ENCODE measurements around the gene FRK.
"Not testable (repeated sequence)": the region's sequence is repeated elsewhere in the genome, so short reads cannot be mapped to it uniquely, and the experiment has no call there.

Gene FRK

DNA sequence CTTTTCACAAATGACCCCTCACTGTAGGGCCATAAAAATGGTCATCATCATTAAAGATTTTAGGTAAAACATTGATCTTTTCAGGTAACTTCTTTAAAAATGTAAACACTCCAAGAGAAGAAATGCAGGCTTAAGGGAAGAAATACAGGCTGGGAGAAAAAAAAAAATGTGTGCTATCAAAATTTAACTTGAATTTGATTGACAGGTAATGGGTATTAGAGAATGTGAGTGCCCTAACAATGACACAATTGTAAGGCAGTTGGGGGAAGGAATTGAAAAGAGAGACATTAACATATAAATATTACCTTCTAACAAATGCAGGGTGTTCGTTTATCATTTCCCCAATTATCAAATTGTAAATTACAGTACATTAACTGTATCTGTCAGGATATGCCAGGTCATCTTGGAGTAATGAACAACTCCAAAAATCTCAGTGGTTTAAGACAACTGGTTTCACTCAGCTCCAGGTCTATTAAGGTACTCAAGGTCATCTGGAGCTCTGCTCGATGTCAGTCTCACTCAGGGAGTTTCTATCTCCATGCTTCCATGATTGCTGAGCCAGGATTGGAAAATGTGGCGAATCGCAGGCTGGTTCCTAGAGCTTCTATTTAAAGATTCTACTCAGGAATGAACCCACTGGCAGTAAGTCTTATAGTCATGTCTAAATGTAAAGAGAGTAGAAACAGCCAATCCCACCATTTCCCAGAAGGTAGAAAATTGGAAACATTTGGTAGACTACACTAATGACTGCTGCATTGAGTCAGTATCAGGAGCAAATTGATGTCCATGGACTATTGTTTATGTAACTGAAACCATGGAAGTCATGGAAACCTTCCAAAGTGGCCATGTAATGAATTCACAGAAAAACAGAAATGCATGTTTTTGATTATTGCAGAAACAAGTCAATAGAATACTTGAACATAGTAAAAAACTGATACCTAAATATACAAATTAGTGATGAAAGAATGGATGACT lies 55.6 kb downstream of the FRK start:
- DNase-seq = no peak

DNA sequence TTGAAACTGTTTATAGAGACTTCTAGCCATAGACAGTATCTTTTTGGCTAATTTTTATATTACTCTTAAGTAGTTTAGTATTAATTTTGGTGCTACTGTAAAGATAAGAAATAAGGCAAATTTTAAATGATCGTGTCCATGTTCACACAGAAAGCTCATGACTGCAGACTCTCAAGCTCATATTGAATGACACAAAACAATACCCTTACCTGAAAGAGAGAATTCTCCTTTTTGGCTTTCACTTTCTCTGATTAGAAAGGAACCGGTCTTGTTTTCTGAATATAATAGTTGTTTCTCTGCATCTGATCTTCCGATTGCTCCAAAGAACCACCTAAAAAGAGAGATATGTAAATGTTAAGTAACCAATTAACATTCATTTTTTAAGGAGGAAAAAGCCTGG lies 57.0 kb downstream of the FRK start:
- no peak for DNase-seq

DNA sequence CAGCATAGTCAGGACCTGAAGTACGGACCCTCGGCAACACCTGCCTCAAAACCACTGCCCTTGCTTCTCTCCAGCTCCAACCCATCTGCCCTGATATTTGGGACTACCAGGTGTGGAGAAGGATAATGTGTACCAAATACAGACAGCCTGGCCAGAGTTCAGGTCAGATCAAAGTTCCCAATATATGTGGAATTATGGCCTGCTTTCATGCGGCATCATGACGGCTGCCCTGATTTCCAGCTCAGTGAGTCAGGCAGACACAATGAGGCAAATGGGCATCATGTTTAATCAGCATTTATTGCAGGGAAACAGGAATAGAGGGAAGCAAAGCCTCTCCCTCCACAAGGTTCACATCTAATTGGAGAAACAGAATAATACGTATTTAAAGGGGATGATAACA lies 57.9 kb downstream of the FRK start:
- no peak for DNase-seq

DNA sequence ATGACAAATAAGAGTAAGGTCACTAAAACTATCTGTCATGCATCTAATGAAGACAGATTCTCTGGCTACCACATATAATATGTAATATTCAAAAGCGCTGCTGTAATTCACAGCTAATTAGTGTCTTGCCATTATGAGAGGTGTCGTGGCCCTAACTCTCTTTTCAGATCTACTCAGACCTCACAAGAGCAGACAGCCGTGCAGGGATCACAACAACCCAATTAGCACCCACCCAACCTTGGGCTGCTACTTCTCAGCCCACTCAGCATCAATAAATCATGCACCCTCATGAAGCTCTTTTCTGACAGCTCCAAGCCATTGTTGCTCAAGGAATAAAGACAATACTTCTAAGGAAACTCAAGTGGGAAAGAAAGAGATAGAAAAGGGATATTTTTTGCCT lies 61.5 kb downstream of the FRK start:
- DNase-seq = no peak

DNA sequence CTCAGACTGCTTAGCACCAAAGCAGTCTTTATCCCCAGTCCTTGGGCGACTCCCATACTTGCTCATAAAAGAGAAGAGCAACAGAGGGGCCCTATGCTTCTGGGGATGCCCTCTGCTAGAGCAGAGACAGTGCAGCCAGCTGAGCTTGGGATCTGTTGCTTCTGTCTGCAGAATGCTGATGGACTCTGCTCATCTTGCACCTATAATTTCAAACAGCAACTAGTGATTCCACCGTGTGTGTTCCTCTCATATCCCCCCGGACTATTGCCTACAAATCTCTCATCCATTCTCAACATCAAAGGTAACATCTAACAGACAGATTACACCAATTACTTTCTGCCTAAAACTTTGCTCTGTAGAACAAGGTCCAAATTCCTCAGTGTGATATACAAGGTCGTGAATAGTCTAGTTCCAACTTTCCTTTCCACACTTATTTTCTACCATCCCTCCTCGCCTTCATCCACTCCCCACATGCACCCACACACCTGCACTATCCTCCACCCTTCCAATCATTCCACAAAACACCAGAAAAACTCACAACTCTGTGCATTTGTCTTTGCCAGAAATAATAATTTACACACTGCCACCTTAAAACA lies 62.6 kb downstream of the FRK start:
- DNase-seq = no peak

DNA sequence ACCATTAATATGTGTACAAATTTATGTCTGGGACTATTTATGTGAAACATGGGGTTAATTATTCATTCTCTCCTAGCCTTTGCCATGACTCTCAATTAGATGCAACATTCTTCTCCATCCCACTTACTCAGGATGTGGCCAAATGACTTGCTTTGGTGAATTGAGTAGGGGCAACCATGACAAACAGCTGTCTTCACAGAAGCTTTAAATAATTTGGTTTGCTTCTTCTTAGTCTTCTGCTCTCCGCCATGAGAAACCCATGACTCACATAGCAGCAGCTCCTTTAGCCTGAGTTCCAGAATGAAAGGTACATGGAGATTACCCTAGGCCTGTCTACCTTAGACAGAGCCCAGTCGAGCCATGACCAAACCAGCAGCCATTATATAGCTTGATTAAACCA lies 74.7 kb downstream of the FRK start:
- no peak for DNase-seq

DNA sequence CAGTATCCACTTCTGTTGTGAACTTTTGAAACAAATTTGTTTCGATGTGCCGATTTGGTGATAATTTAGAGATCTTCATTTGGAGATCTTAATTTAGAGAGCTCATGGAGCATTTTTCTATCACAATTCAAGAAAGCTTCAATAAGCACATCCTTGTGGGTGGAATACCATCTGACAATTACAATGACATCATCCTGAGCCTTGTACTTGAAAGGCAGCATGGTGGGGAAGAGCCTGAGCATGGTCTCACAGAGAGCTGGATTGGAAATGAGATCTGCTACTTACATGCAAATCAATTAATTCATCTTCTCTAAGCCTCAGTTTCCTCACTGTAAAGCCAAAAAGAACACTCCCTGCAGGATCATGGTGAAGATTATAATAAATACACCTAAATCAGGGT lies 75.9 kb downstream of the FRK start:
- no peak for DNase-seq

DNA sequence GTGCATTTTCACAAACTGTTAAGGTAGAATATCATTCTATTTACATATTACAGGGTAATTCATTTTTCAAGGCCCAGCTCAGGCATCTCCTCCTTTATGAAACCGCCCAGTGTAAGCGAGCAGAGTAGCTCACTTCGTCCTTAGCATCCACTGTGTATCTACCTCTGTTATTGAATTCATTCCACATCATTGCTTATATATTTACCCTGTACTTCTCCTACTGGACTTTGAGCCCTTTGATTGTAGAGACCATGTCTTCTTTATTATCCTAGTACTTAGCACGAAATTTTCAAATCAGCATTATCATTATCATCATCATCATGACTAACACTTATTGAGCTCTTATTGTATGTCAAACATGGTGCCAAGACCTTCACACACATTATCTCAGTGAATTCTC lies 76.7 kb downstream of the FRK start:
- no peak for DNase-seq

DNA sequence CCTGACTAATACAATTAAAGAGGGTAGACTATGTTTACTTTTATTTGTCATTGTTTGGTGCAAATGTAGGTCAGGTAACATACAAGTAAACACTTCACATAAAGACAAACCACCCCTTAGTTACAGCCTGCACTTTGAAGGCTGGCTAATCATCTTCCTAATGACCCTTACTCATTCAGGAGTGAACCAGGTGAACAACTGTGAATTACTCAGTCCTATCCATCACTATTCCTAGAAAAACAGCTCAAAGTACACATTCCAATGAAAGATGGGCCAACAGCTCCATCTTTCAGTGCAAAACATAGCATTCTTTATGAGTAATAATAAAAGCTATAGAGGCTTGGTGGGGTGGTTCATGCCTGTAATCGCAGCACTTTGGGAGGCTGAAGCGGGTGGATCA lies 78.2 kb downstream of the FRK start:
- no peak for DNase-seq

DNA sequence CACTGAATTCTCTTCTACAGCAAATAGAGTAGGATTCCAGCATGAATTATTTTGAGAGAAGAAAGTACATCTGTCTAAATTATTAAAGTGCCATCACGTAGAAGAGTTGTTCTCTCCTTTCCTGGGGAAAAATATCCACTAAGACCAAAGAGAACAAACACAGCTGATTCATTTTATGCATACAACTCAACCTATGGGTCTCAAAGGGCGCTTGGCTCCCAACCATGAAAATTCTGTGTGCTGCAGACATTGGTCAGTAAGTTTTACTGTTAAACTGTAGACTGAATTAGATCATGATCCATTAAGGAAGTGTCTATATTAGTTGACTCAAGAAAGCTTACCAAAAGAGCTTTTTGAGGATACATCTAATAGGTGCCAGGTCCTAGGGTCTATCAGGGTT lies 83.5 kb downstream of the FRK start:
- no peak for DNase-seq

DNA sequence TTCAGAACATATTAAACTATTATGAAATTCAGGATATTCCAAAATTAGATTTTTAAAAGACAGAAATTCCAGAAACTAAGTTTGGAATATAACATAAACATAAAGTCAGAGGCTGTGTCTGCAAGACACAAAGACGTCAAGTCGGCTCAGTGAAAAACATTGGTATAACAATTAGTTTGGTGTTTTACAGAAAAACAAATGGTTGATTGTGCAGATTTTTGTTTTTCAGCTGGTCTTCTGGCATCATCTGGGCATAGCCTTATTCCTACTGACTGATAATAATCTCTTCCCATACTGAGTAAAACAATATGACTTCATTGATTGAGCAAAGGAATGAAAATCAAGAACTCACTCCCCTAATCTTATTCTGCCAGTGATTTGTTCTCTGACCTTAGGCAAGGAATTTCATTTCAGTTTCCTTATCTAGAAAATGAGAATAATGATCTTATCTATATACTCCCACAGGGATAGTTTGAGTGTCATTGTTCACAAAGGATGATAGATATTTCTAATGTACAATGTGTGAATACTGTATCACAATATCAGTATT lies 84.3 kb downstream of the FRK start:
- no peak for DNase-seq

DNA sequence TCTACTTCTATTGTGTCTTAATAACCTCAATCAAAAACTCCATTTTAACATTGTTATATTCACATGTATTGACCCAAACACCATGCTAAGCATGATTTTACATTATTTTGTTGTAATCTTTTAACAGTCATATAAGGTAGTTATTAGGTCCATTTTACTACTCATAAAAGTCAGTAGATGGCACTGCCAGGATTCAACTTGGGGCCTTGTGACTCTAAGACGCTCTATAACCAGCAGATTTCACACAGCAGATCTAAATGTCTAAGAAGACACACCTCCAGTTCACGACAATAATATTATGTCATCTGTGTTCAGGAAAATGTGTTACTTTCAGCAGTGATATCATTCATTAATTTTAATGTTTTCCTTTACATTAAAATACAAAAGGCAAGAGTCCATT lies 88.0 kb downstream of the FRK start:
- no peak for DNase-seq

DNA sequence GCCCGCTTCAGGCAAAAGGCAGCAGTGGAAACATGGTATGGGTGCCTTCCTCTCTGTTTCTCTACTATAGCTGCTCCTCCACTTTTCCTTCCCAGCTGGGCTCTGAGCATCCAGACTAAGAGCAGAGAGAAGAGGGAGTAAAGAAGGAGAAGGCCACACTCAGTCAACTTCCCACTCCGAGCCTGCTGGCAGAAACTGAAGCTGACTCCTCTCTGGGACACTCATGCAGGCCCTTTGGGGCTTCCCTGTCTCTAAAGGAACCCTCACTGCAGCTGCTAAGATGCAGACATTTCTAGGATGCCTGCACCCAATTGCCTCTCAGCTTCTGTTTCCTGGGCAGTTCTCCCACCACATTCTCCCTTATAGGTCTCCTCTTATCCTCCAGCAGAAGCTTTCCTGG lies 88.9 kb downstream of the FRK start:
- no peak for DNase-seq

DNA sequence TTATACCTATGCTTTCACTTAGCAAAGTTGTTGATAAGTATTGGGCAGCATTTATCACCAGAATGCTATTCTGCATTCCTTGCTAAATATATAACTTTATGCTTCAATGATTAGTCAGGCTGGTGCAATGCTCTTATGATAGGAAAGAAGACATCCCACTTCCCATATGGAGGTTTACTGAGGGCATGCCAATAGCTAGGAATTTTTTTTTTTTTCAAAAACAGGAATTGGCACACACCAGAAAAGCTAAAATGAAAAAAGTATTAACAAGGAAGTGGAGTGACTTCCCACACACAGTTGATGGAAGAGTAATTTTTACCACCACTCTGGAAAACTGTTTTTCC lies 90.8 kb downstream of the FRK start:
- no peak for DNase-seq

DNA sequence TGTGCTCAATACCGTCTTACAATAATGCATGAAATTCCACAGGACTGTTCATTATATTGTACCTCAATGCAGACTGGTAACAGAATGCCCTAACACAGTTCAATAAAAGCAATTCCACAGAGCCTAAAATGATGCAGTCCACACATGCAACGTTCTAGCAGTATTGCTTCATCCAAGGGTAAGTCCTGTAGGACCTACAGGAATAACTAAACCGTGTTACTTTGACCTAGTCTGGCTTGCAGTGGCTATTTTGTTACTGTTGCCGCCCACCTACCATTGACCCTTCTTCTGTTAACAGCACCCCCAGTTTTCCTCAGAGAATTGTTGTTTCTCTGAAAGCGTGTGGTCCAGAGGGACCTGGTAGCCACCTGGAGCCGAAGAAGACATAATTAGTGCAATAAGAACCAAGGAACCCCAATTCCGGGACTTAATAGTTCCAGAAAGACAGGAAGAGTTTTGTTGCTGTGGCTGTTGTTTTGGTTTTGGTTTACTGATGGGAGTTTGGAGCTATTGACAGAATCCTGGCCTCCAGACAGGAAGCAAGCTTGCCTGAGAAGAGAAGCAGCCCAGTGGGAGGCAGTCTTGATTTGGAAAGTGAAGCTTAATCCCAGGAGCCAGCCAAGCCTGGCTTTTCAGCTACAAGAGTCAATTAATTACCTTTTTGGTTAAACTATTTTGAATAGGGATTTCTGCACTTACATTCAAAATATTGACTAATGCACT lies 91.3 kb downstream of the FRK start:
- DNase-seq = no peak

DNA sequence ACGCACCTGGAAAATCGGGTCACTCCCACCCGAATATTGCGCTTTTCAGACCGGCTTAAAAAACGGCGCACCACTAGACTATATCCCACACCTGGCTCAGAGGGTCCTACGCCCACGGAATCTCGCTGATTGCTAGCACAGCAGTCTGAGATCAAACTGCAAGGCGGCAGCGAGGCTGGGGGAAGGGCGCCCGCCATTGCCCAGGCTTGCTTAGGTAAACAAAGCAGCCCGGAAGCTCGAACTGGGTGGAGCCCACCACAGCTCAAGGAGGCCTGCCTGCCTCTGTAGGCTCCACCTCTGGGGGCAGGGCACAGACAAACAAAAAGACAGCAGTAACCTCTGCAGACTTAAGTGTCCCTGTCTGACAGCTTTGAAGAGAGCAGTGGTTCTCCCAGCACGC lies 100.4 kb downstream of the FRK start:
- DNase-seq = not testable (repeated sequence)

DNA sequence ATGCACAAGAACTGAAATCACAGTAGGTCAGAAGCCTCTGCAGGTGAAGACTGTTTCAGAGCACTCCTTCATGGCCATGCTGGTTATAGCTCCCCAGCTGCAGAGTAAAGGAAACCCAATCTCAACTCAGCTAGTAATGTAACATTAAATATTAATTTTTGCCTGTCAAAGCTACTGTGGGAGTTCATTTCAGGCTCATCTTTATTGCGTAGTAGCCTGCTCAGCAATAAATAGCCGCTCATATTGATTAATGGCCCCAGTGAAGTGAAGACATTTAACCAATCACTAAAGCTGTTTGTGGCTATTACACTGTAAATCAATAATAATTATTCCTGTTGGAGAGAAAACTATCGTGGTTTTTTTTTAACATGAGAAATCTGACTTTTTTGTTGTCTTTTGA lies 101.7 kb downstream of the FRK start:
- no peak for DNase-seq

DNA sequence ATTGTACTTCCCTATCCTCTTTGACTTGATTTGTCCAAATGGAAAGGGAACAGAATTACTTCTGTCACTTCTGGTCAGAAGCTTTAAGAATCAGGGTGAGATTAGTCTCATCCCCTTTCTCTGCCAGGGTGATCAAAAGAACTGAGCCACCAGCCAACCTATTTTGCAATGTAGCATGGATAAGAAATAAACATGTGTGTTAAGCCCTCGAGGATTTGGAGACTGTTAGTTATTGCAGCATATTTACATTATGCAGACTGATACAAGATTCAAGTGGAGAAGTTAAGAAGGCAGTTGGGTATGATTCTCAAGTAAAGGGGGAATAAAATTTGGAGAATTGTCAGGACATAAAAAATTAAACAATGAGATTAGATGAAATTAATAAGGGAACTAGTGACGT lies 106.0 kb downstream of the FRK start:
- DNase-seq = no peak

DNA sequence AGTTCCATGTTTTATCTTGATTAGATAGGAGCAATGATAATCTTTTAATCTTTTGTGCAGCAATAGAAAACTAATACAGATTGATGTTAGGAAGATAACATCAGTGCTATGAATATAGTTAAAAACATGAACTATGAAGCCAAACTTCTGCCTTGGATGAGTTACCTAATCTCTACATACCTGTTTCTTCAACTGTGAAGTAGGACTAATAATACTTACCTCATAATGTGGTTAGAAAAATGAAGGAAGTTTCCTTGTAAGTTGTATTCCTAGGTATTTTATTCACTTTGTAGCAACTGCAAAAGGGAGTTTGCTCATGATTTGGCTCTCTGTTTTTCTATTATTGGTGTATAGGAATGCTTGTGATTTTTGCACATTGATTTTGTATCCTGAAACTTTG lies 111.9 kb downstream of the FRK start:
- no peak for DNase-seq

DNA sequence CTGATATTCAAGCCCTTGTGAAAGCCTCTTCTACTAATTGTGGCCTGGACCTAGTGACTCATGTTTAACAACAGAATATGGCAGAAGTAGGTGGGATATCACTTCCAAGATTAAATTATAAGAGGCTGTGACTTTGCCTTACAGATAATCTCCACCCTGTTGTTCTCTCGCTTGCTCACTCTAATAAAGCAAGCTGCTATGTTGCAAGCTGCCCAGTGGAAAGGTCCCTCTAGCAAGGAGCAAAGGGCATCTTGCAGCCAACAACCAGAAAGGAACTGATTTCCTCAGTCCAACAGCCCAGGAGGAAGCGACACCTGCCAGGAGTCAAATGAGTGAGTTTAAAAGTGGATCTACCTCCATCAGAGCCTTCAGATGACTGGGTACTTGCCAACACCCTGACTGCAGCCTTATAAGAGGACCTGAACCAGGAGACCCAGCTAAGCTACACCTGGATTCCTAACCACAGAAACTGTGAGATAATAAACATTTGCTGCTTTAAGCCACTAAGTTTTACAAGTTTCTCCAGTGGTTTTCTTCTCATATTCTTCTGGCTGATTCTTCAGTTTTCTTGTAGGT lies 112.6 kb downstream of the FRK start:
- DNase-seq = no peak

DNA sequence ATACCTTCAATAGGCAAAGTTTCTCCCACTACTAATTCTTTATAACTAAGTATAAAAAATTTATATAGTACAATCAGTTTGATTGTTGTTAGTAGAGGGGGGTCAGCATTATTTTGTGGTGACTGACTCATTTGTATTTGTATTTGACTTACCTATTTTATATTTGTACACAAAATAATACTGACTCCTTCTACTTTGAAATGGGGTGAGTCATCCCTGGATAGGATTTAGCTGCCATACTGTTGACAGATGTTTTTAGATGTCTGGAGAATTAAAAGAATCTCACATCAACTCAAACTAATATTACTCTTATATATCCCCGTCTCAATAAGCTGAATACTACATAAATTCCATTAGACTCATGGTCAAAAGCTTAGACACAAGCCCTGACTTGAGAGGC lies 114.9 kb downstream of the FRK start:
- no peak for DNase-seq

DNA sequence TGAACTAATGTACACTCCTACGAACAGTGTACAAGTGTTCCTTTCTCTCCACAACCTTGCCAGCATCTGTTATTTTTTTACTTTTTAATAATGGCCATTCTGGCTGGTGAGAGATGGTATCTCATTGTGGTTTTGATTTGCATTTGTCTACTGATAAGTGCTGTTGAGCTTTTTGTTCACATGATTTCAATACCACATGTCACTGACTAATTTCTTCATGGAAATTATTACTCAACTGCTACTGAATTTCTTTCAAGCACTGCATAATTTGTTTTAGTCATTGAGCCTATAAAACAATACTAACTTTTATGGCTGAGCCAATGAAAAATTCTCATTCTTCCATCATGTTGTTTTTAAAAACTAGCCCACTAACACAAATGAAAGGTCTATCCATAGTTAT lies 115.4 kb downstream of the FRK start:
- DNase-seq = no peak

DNA sequence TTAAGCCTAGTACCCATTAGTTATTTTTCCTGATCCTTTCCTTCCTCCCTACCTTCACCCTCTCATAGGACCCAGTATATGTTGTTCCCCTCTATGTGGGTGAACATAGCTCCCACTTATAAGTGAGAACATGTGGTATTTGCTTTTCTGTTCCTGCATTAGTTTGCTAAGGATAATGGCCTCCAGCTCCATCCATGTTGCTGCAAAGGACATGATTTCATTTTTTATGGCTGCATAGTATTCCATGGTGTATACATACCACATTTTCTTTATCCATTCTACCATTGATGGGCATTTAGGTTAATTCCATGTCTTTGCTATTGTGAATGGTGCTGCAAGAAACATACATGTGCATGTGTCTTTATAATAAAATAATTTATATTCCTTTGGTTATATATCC lies 115.9 kb downstream of the FRK start:
- DNase-seq = not testable (repeated sequence)
